Calu3 (cell line): Measurements from ENCODE around the gene MMAA. TPM values are rescaled to one million over a fixed set of nuclear protein-coding genes. Genes with fewer than 3 reads are reported as not detected.

Experiments
- BruUV-seq: library from RNA; stranded (reverse); fragments of 400-500 nt; replicated peaks from 2 replicates; lab custom pipeline; 2021; lab: Mats Ljungman, UMichigan
- CTCF ChIA-PET: fragments of 300-600 bp; sonication (Branson Sonifier 250); formaldehyde crosslinking; loops from one replicate; lab custom pipeline; 2022; ENCODE audit warnings: antibody characterized with exemption; lab: Charles Lee
- DNase-seq: peaks from one replicate; pipeline ENCODE4 v3.0.0; 2022
- H3K27ac Mint-ChIP-seq: one replicate; pipeline ENCODE4 v1.8.0; 2022; ENCODE audit warnings: mixed read lengths; ENCODE audit not compliant: unreplicated experiment
- H3K27me3 Mint-ChIP-seq: one replicate; pipeline ENCODE4 v1.8.0; 2022; ENCODE audit warnings: mixed read lengths; ENCODE audit not compliant: unreplicated experiment
- H3K36me3 Mint-ChIP-seq: one replicate; pipeline ENCODE4 v1.8.0; 2022; ENCODE audit warnings: mild to moderate bottlenecking, moderate library complexity, mixed read lengths; ENCODE audit not compliant: insufficient read depth, unreplicated experiment
- H3K4me1 Mint-ChIP-seq: one replicate; pipeline ENCODE4 v1.8.0; 2022; ENCODE audit warnings: mild to moderate bottlenecking, low read depth, mixed read lengths; ENCODE audit not compliant: unreplicated experiment
- H3K4me3 Mint-ChIP-seq: one replicate; pipeline ENCODE4 v1.8.0; 2022; ENCODE audit warnings: mild to moderate bottlenecking, low read depth, moderate library complexity, mixed read lengths; ENCODE audit not compliant: unreplicated experiment
- H3K9me3 Mint-ChIP-seq: one replicate; pipeline ENCODE4 v1.8.0; 2022; ENCODE audit warnings: low read depth, mixed read lengths; ENCODE audit not compliant: unreplicated experiment
- CTCF ChIP-seq: fragments of 200-600 bp; IDR thresholded peaks from one replicate; pipeline ENCODE4 v1.8.0; 2022; ENCODE audit warnings: antibody characterized with exemption; ENCODE audit not compliant: unreplicated experiment
- intact Hi-C: fragments of 100-400 bp; cut with micrococcal nuclease; formaldehyde crosslinking; loops from one replicate; pipeline ENCODE4 v1.10.0; 2022; ENCODE audit not compliant: unreplicated experiment
- total RNA-seq: library from RNA; stranded (reverse); gene quantifications from 2 replicates; pipeline ENCODE4 v1.2.3, GENCODE V29; 2022

MMAA gene
- total RNA-seq, 1 experiment from 2014 or later: 5.0 TPM

GRCh38 chr4:145605941-145606340 is 13.2 kb upstream of the MMAA start:
- Mint-ChIP-seq H3K36me3 (no peaks in the 10 kb centered on the region), H3K27me3 (no peaks in the 10 kb centered on the region), H3K27ac (no peak overlapping the region), H3K4me1 (no peaks in the 10 kb centered on the region), H3K4me3 (no peak overlapping the region), H3K9me3 (no peaks in the 10 kb centered on the region)
- no peak for DNase-seq
- CTCF ChIA-PET: no interaction called here
- intact Hi-C loops: no loop called here
- TF ChIP-seq CTCF: no peak
- no TSS peak for BruUV-seq

- no peaks in the 10 kb centered on the region for H3K36me3 Mint-ChIP-seq
- CTCF ChIA-PET: interaction anchor here (1.0 kb wide), 2 partner anchors 376 to 393 kb away, joined by 6 to 9 read pairs; no protein-coding TSS in a partner anchor
- intact Hi-C loops: loop anchor here (1.0 to 10.0 kb wide), 4 partner anchors 52 to 393 kb away; no protein-coding TSS in a partner anchor
- no peaks in the 10 kb centered on the region for H3K9me3 Mint-ChIP-seq
- peak; percentile 63 for DNase-seq
- peaks cover 21% of the 10 kb centered on the region for H3K4me1 Mint-ChIP-seq
- H3K27me3 Mint-ChIP-seq: no peaks in the 10 kb centered on the region
- no peak overlapping the region for H3K27ac Mint-ChIP-seq
- no TSS peak for BruUV-seq
- no peak overlapping the region for H3K4me3 Mint-ChIP-seq
- peak; percentile 39 for TF ChIP-seq CTCF
These were observed 9.4 kb upstream of the MMAA start for GRCh38 chr4:145609481-145610427.

- no TSS peak for BruUV-seq
- CTCF ChIA-PET: interaction anchor here (0.7 to 1.4 kb wide), 2 partner anchors 380 to 397 kb away, joined by 3 read pairs; no protein-coding TSS in a partner anchor
- H3K4me1 Mint-ChIP-seq: peaks cover 23% of the 10 kb centered on the region
- H3K27ac Mint-ChIP-seq: peak overlapping the region; percentile 50
- no peaks in the 10 kb centered on the region for H3K27me3 Mint-ChIP-seq
- H3K36me3 Mint-ChIP-seq: peaks cover 5% of the 10 kb centered on the region
- no peak for TF ChIP-seq CTCF
- intact Hi-C loops: loop anchor here (5.0 to 10.0 kb wide), 2 partner anchors 56 to 109 kb away; no protein-coding TSS in a partner anchor
- no peaks in the 10 kb centered on the region for H3K9me3 Mint-ChIP-seq
- H3K4me3 Mint-ChIP-seq: no peak overlapping the region
- DNase-seq: peak; percentile 8
These were observed 5.5 kb upstream of the MMAA start for GRCh38 chr4:145613566-145614232.

GRCh38 chr4:145614233-145614610 is 5.0 kb upstream of the MMAA start:
- BruUV-seq: no TSS peak
- H3K36me3 Mint-ChIP-seq: peaks cover 10% of the 10 kb centered on the region
- no peak for DNase-seq
- no peaks in the 10 kb centered on the region for H3K9me3 Mint-ChIP-seq
- H3K27me3 Mint-ChIP-seq: no peaks in the 10 kb centered on the region
- TF ChIP-seq CTCF: no peak
- H3K27ac Mint-ChIP-seq: peak overlapping the region; percentile 50
- intact Hi-C loops: loop anchor here (5.0 to 10.0 kb wide), 2 partner anchors 57 to 109 kb away; no protein-coding TSS in a partner anchor
- H3K4me3 Mint-ChIP-seq: no peak overlapping the region
- CTCF ChIA-PET: interaction anchor here (0.7 kb wide), 1 partner anchor 380 kb away, joined by 3 read pairs; no protein-coding TSS in a partner anchor
- H3K4me1 Mint-ChIP-seq: peaks cover 23% of the 10 kb centered on the region
